Measurements from ENCODE around the gene CRK.

DNA sequence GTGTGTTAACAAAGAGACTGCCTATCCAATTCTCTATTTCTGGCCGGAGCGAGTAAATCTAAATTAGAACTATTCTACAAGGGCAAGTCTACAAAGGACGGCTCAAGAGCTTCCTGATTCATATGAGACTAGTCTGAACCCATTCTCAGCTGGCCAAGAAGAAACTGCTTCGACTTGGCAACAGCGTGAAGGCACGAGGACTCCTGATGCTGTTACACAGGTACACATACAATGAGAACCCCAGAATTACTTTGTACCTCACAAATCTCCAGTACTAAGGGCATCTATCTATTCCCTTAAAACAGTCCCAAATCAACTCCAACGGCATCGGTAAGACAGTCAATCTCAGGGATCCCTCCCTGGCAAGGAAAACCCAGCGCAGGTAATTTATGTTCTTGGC, 1.5 kb downstream of the CRK start:
- TF ChIP-seq, protein P1, sequence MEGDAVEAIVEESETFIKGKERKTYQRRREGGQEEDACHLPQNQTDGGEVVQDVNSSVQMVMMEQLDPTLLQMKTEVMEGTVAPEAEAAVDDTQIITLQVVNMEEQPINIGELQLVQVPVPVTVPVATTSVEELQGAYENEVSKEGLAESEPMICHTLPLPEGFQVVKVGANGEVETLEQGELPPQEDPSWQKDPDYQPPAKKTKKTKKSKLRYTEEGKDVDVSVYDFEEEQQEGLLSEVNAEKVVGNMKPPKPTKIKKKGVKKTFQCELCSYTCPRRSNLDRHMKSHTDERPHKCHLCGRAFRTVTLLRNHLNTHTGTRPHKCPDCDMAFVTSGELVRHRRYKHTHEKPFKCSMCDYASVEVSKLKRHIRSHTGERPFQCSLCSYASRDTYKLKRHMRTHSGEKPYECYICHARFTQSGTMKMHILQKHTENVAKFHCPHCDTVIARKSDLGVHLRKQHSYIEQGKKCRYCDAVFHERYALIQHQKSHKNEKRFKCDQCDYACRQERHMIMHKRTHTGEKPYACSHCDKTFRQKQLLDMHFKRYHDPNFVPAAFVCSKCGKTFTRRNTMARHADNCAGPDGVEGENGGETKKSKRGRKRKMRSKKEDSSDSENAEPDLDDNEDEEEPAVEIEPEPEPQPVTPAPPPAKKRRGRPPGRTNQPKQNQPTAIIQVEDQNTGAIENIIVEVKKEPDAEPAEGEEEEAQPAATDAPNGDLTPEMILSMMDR (IDR thresholded peaks at IDR 0.05; ENCODE audit: low read depth, low read length), result no peak
- no peak for TF ChIP-seq MYC (IDR thresholded peaks at IDR 0.05; ENCODE audit: low read depth, low read length)
- TF ChIP-seq, protein P2, sequence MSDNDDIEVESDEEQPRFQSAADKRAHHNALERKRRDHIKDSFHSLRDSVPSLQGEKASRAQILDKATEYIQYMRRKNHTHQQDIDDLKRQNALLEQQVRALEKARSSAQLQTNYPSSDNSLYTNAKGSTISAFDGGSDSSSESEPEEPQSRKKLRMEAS (IDR thresholded peaks at IDR 0.05; ENCODE audit: low read depth, low read length), result no peak

Data from NB4 (cell line).